Glutamatergic neuron (in vitro differentiated cells): ENCODE results near the gene MADD. TPM values are rescaled to one million over a fixed set of nuclear protein-coding genes. Genes with fewer than 3 reads are reported as not detected.

Experiments
- DNase-seq: peaks from one replicate; pipeline ENCODE4 v3.0.0; 2022
- H3K27ac Mint-ChIP-seq: one replicate; pipeline ENCODE4 v1.8.0; 2020; ENCODE audit warnings: mild to moderate bottlenecking, mixed read lengths, inconsistent platforms; ENCODE audit not compliant: unreplicated experiment
- H3K27me3 Mint-ChIP-seq: one replicate; pipeline ENCODE4 v1.8.0; 2020; ENCODE audit warnings: mild to moderate bottlenecking, moderate library complexity, mixed read lengths, inconsistent platforms; ENCODE audit not compliant: unreplicated experiment
- H3K36me3 Mint-ChIP-seq: one replicate; pipeline ENCODE4 v1.8.0; 2020; ENCODE audit warnings: mild to moderate bottlenecking, mixed read lengths, inconsistent platforms; ENCODE audit not compliant: unreplicated experiment
- H3K4me1 Mint-ChIP-seq: one replicate; pipeline ENCODE4 v1.8.0; 2020; ENCODE audit warnings: mild to moderate bottlenecking, low read depth, mixed read lengths, inconsistent platforms; ENCODE audit not compliant: unreplicated experiment
- H3K4me3 Mint-ChIP-seq: one replicate; pipeline ENCODE4 v1.8.0; 2020; ENCODE audit warnings: mild to moderate bottlenecking, mixed read lengths, inconsistent platforms; ENCODE audit not compliant: unreplicated experiment
- H3K9me3 Mint-ChIP-seq: one replicate; pipeline ENCODE4 v1.8.0; 2020; ENCODE audit warnings: mild to moderate bottlenecking, moderate library complexity, mixed read lengths, inconsistent platforms; ENCODE audit not compliant: unreplicated experiment
- total RNA-seq: library from RNA; stranded (reverse); fragmentation: NEBNext Ultra II Directional; extraction: Animal tissue kit (Norgen Biotek cat#: 25700); gene quantifications from one replicate; pipeline ENCODE4 v1.2.1, GENCODE V29; 2021; ENCODE audit not compliant: unreplicated experiment
- TF ChIP-seq, protein P1 (sequence below): fragments of 200-600 bp; sonication (generic); IDR thresholded peaks from one replicate; pipeline ENCODE4 v1.5.0; 2021; ENCODE audit not compliant: partially characterized antibody, unreplicated experiment

MADD gene
- total RNA-seq, 1 donor from 2014 or later, result 115 TPM

DNA sequence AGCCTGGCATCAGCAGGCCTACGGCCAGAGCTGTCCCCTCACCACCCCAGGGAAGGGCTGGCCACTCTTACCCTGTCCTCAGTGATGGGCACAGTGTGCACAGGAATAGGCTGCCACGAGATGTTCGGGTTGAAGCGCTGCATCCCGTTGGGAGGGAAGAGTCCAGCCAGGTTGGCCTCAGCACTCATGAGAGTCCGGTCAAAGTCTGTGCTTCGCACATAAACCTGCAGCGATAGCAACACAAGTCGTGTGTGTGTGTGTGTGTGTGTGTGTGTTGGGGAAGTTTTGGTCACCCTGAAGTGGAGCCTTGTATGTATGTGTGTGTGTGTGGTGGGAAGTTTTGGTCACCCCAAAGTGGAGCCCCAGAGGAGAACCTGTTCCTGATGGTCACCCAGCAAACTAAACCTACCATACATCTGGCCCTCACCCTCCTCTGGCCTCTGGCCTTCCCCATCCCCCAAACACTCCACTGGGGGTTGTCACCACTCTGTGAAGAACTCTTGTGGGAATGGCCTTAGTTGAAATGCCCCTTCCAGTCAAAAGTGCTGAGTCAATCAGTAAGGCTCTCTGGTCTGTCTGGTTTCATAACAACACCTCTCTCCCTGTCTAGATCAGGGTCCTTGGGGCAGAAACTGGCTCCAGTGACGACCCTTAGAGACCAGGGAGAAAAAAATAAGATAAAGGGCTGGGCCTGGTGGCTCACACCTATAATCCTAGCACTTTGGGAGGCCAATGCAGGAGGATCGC lies 24.1 kb upstream of the MADD start:
- DNase-seq, result no peak
- no peaks in the 10 kb centered on the region for H3K36me3 Mint-ChIP-seq
- peaks cover 3% of the 10 kb centered on the region for H3K27me3 Mint-ChIP-seq
- H3K4me1 Mint-ChIP-seq, result no peaks in the 10 kb centered on the region
- H3K27ac Mint-ChIP-seq, result no peak overlapping the region
- TF ChIP-seq, protein P1, sequence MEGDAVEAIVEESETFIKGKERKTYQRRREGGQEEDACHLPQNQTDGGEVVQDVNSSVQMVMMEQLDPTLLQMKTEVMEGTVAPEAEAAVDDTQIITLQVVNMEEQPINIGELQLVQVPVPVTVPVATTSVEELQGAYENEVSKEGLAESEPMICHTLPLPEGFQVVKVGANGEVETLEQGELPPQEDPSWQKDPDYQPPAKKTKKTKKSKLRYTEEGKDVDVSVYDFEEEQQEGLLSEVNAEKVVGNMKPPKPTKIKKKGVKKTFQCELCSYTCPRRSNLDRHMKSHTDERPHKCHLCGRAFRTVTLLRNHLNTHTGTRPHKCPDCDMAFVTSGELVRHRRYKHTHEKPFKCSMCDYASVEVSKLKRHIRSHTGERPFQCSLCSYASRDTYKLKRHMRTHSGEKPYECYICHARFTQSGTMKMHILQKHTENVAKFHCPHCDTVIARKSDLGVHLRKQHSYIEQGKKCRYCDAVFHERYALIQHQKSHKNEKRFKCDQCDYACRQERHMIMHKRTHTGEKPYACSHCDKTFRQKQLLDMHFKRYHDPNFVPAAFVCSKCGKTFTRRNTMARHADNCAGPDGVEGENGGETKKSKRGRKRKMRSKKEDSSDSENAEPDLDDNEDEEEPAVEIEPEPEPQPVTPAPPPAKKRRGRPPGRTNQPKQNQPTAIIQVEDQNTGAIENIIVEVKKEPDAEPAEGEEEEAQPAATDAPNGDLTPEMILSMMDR, result no peak
- H3K4me3 Mint-ChIP-seq, result no peak overlapping the region
- peaks cover 13% of the 10 kb centered on the region for H3K9me3 Mint-ChIP-seq

GRCh38 chr11:47247502-47247901 lies 22.4 kb upstream of the MADD start:
- Mint-ChIP-seq H3K27ac (no peak overlapping the region), H3K9me3 (peaks cover 6% of the 10 kb centered on the region), H3K4me3 (peak overlapping the region; percentile 99), H3K36me3 (no peaks in the 10 kb centered on the region), H3K4me1 (no peaks in the 10 kb centered on the region), H3K27me3 (peaks cover 3% of the 10 kb centered on the region)
- DNase-seq, result no peak
- TF ChIP-seq, protein P1, result no peak

- TF ChIP-seq, protein P1, result no peak
- H3K4me1 Mint-ChIP-seq, result no peaks in the 10 kb centered on the region
- no peaks in the 10 kb centered on the region for H3K36me3 Mint-ChIP-seq
- H3K27me3 Mint-ChIP-seq, result peaks cover 3% of the 10 kb centered on the region
- no peak for DNase-seq
- peaks cover 6% of the 10 kb centered on the region for H3K9me3 Mint-ChIP-seq
- H3K4me3 Mint-ChIP-seq, result peak overlapping the region; percentile 99
- peak overlapping the region; percentile 100 for H3K27ac Mint-ChIP-seq
These were observed 21.6 kb upstream of the MADD start for GRCh38 chr11:47248304-47248663.

GRCh38 chr11:47248664-47249377 lies 21.1 kb upstream of the MADD start, which contains the start of gene ACP2:
TSS of gene ACP2 (minus strand) at chr11:47248814. CDS start at chr11:47248789, 25 bp downstream.
- peak within 1 kb of the TSS; percentile 99 for H3K4me3 Mint-ChIP-seq
- TF ChIP-seq, protein P1, result no peak
- no peaks in the 10 kb centered on the region for H3K4me1 Mint-ChIP-seq
- peak within 1 kb of the TSS; percentile 100 for H3K27ac Mint-ChIP-seq
- DNase-seq, result peak; percentile 89
- peaks cover 6% of the 10 kb centered on the region for H3K9me3 Mint-ChIP-seq
- no peaks in the 10 kb centered on the region for H3K36me3 Mint-ChIP-seq
- H3K27me3 Mint-ChIP-seq, result peaks cover 3% of the 10 kb centered on the region

DNA sequence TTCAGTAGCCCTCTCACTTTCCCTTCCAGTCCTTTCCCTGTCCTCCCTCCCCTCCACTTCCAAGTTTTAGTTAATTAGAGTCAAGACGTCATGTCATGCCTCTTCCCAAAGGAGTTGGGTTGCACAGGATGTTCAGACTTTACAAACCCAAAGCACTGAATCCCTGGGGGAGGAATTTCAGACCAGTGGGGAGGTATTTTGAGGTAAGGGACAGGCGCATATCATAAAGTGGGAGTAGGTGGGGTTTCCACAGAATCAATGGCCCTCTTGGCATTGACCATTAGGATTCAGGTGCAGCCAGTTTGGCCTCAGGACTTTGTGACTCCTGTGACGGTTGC lies 20.6 kb upstream of the MADD start:
- H3K9me3 Mint-ChIP-seq, result peaks cover 6% of the 10 kb centered on the region
- H3K27ac Mint-ChIP-seq, result peak overlapping the region; percentile 100
- DNase-seq, result no peak
- peak overlapping the region; percentile 99 for H3K4me3 Mint-ChIP-seq
- H3K4me1 Mint-ChIP-seq, result no peaks in the 10 kb centered on the region
- TF ChIP-seq, protein P1, result no peak
- peaks cover 3% of the 10 kb centered on the region for H3K27me3 Mint-ChIP-seq
- H3K36me3 Mint-ChIP-seq, result no peaks in the 10 kb centered on the region
